Measurements from ENCODE around the gene IQGAP3. TPM values are rescaled to one million over a fixed set of nuclear protein-coding genes. Genes with fewer than 3 reads are reported as not detected.
A peak's percentile ranks its signal among the peaks of the same experiment; 100 is the strongest.

Gene IQGAP3
- polyA plus RNA-seq, 1 experiment = 28.1 TPM

GRCh38 chr1:156601892-156602291 is 29.5 kb upstream of the IQGAP3 start:
- TF ChIP-seq, protein P1, sequence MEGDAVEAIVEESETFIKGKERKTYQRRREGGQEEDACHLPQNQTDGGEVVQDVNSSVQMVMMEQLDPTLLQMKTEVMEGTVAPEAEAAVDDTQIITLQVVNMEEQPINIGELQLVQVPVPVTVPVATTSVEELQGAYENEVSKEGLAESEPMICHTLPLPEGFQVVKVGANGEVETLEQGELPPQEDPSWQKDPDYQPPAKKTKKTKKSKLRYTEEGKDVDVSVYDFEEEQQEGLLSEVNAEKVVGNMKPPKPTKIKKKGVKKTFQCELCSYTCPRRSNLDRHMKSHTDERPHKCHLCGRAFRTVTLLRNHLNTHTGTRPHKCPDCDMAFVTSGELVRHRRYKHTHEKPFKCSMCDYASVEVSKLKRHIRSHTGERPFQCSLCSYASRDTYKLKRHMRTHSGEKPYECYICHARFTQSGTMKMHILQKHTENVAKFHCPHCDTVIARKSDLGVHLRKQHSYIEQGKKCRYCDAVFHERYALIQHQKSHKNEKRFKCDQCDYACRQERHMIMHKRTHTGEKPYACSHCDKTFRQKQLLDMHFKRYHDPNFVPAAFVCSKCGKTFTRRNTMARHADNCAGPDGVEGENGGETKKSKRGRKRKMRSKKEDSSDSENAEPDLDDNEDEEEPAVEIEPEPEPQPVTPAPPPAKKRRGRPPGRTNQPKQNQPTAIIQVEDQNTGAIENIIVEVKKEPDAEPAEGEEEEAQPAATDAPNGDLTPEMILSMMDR (IDR thresholded peaks at IDR 0.05; ENCODE audit: insufficient read depth, low read depth, low read length) = no peak
- no peak for DNase-seq (ENCODE audit: low read depth)
- peaks cover 4% of the 10 kb centered on the region for H3K36me3 ChIP-seq (ENCODE audit: control insufficient read depth, insufficient read depth, low read length)
- H3K4me3 ChIP-seq (ENCODE audit: low read depth, low read length) = peak overlapping the region; percentile 64
- POLR2A ChIA-PET = no interaction called here
- CTCF ChIA-PET = interaction anchor here (0.7 to 2.7 kb wide), 6 partner anchors 10 to 157 kb away, joined by 3 to 12 read pairs (median 4); partner anchors contain the start of genes MEF2D and NAXE
- no peaks in the 10 kb centered on the region for H3K27me3 ChIP-seq (ENCODE audit: control insufficient read depth, insufficient read depth, low read length)

DNA sequence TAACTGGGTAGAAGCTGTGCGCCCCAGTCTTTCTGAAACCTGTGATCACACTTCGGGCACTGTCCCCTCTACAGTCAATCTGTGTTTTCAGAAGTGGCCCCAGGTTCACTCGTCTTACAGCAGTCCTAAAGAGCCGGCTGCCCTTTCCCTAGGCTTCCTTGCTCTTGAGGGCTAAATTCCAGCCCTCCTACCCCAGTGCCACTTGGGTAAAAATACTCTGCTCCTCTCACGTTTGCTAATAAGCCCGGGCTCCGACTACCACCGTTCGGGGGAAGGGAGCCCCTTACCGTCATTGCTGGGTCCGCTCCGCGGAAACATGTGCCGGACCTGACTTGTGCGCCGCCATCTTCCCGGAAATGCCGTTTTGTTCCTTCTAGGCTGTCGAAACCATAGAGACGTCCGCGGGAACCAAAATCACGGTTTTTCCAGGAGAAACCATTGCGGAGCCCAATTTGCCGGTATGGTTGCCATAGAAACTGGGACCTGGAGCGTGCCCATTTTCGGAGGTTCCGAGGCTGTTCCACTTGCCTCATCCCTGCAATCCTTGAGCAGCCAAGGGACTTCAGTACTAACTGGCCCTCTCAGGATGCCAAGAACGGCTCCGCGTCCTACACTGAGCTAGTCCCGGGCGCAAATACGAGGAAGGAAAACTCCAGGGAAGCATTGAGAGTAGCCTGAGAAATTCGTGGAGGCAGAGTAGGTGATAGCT is 28.9 kb upstream of the IQGAP3 start, which contains the start of gene GPATCH4:
Gene GPATCH4 (minus strand): TSS at position 358 of the 709 bp plus-strand sequence.
- ChIA-PET POLR2A (no interaction called here), CTCF (interaction anchor here (0.7 to 2.7 kb wide), 7 partner anchors 10 to 215 kb away, joined by 3 to 12 read pairs (median 4); partner anchors contain the start of genes MEF2D and NAXE)
- DNase-seq (ENCODE audit: low read depth) = peak; percentile 69
- TF ChIP-seq, protein P1 (IDR thresholded peaks at IDR 0.05; ENCODE audit: insufficient read depth, low read depth, low read length) = no peak
- H3K36me3 ChIP-seq (ENCODE audit: control insufficient read depth, insufficient read depth, low read length) = peaks cover 6% of the 10 kb centered on the region
- peak within 1 kb of the TSS; percentile 64 for H3K4me3 ChIP-seq (ENCODE audit: low read depth, low read length)
- no peaks in the 10 kb centered on the region for H3K27me3 ChIP-seq (ENCODE audit: control insufficient read depth, insufficient read depth, low read length)

GRCh38 chr1:156600733-156601121 is 28.4 kb upstream of the IQGAP3 start:
- CTCF ChIA-PET = interaction anchor here (1.0 to 2.7 kb wide), 5 partner anchors 9 to 214 kb away, joined by 3 to 12 read pairs (median 4); partner anchors contain the start of genes MEF2D and NAXE
- DNase-seq (ENCODE audit: low read depth) = no peak
- no peaks in the 10 kb centered on the region for H3K27me3 ChIP-seq (ENCODE audit: control insufficient read depth, insufficient read depth, low read length)
- POLR2A ChIA-PET = no interaction called here
- TF ChIP-seq, protein P1 (IDR thresholded peaks at IDR 0.05; ENCODE audit: insufficient read depth, low read depth, low read length) = no peak
- H3K4me3 ChIP-seq (ENCODE audit: low read depth, low read length) = peak overlapping the region; percentile 64
- peaks cover 6% of the 10 kb centered on the region for H3K36me3 ChIP-seq (ENCODE audit: control insufficient read depth, insufficient read depth, low read length)

DNA sequence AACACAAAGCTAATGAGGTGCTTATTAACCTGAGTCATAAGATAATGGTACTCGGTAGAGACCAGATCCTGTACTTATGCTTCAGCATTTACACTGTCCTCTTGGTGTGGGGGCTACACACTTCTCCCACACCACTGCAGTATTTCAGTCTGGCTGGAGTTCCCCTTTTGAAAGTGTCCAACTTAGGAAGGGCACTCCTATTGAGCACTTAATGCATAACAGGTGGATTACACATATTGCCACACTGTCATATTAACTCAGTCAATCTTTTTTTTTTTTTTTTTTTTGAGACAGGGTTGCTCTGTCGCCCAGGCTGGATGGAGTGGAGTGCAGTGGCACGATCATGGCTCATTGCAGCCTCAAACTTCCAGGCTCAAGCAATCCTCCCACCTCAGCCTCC is 27.4 kb upstream of the IQGAP3 start:
- Histone ChIP-seq H3K36me3 (ENCODE audit: control insufficient read depth, insufficient read depth, low read length) (peaks cover 9% of the 10 kb centered on the region), H3K27me3 (ENCODE audit: control insufficient read depth, insufficient read depth, low read length) (no peaks in the 10 kb centered on the region), H3K4me3 (ENCODE audit: low read depth, low read length) (no peak overlapping the region)
- POLR2A ChIA-PET = no interaction called here
- TF ChIP-seq, protein P1 (IDR thresholded peaks at IDR 0.05; ENCODE audit: insufficient read depth, low read depth, low read length) = no peak
- CTCF ChIA-PET = interaction anchor here (1.2 to 1.3 kb wide), 2 partner anchors 15 to 213 kb away, joined by 3 read pairs; no protein-coding TSS in a partner anchor
- no peak for DNase-seq (ENCODE audit: low read depth)

DNA sequence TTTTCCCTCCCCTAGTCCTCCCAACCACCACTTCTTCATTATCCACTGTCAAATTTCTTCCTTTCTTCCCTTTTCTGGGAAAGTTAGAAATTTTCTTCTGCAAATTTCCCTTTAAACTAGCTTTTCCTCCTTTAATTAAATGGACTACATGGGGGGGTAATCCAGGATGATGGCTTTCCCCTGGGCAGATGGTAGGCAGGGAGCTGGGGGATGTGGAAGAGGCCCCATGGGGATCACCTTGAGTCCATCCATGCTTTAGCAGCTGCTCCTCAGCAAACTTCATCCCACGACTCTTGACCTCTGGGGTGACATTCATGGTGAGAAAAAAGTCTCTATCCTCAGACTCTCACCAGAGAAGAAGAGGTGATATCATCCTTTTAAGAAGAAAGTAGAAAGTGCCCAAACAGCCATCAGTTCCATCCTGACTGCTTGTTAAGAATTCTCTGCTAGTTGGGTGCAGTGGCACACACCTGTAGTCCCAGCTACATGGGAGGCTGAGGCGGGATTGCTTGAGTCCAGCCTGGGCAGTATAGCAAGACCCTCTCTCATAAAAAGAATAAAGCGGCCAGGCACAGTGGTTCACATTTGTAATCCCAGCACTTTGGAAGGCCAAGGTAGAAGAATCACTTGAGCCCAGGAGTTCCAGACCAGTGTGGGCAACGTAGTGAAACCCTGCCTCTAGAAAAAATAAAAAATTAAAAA is 26.5 kb upstream of the IQGAP3 start:
- ChIA-PET CTCF (interaction anchor here (1.2 kb wide), 1 partner anchor 16 kb away, joined by 3 read pairs; no protein-coding TSS in a partner anchor), POLR2A (no interaction called here)
- no peak overlapping the region for H3K4me3 ChIP-seq (ENCODE audit: low read depth, low read length)
- peaks cover 11% of the 10 kb centered on the region for H3K36me3 ChIP-seq (ENCODE audit: control insufficient read depth, insufficient read depth, low read length)
- TF ChIP-seq, protein P1 (IDR thresholded peaks at IDR 0.05; ENCODE audit: insufficient read depth, low read depth, low read length) = no peak
- H3K27me3 ChIP-seq (ENCODE audit: control insufficient read depth, insufficient read depth, low read length) = no peaks in the 10 kb centered on the region
- no peak for DNase-seq (ENCODE audit: low read depth)
